ENCODE results near the gene ZBTB40.

The ZBTB40 gene

GRCh38 chr1:22506130-22506692 is 54.6 kb downstream of the ZBTB40 start:
- DNase-seq (ENCODE audit: low read depth in 2 of 2), result no peak

- DNase-seq (ENCODE audit: low read depth in 2 of 2), result no peak
These were observed 55.9 kb downstream of the ZBTB40 start for GRCh38 chr1:22507587-22507986.

- DNase-seq (ENCODE audit: low read depth in 2 of 2), result no peak
These were observed 56.7 kb downstream of the ZBTB40 start for GRCh38 chr1:22508329-22508728.

- no peak for DNase-seq (ENCODE audit: low read depth in 2 of 2)
These were observed 57.3 kb downstream of the ZBTB40 start for GRCh38 chr1:22508991-22509390.

- no peak for DNase-seq (ENCODE audit: low read depth in 2 of 2)
These were observed 58.2 kb downstream of the ZBTB40 start for GRCh38 chr1:22509815-22510214.

GRCh38 chr1:22512873-22513272 is 61.2 kb downstream of the ZBTB40 start:
- no peak for DNase-seq (ENCODE audit: low read depth in 2 of 2)

GRCh38 chr1:22516906-22517571 is 65.4 kb downstream of the ZBTB40 start:
- DNase-seq (ENCODE audit: low read depth in 2 of 2), result no peak

GRCh38 chr1:22517956-22518355 is 66.3 kb downstream of the ZBTB40 start:
- no peak for DNase-seq (ENCODE audit: low read depth in 2 of 2)

GRCh38 chr1:22518379-22518778 is 66.7 kb downstream of the ZBTB40 start:
- DNase-seq (ENCODE audit: low read depth in 2 of 2), result no peak

- no peak for DNase-seq (ENCODE audit: low read depth in 2 of 2)
These were observed 69.2 kb downstream of the ZBTB40 start for GRCh38 chr1:22520871-22521270.

- no peak for DNase-seq (ENCODE audit: low read depth in 2 of 2)
These were observed 70.0 kb downstream of the ZBTB40 start for GRCh38 chr1:22521692-22522091.

- DNase-seq (ENCODE audit: low read depth in 2 of 2), result no peak
These were observed 70.6 kb downstream of the ZBTB40 start for GRCh38 chr1:22522221-22522743.

- no peak for DNase-seq (ENCODE audit: low read depth in 2 of 2)
These were observed 72.8 kb downstream of the ZBTB40 start for GRCh38 chr1:22524481-22524880.

GRCh38 chr1:22525211-22525610 is 73.6 kb downstream of the ZBTB40 start:
- no peak for DNase-seq (ENCODE audit: low read depth in 2 of 2)

GRCh38 chr1:22525646-22526045 is 74.0 kb downstream of the ZBTB40 start:
- no peak for DNase-seq (ENCODE audit: low read depth in 2 of 2)

GRCh38 chr1:22526098-22526497 is 74.4 kb downstream of the ZBTB40 start:
- DNase-seq (ENCODE audit: low read depth in 2 of 2), result no peak

GRCh38 chr1:22526677-22527076 is 75.0 kb downstream of the ZBTB40 start:
- DNase-seq (ENCODE audit: low read depth in 2 of 2), result no peak

GRCh38 chr1:22527122-22527521 is 75.5 kb downstream of the ZBTB40 start:
- no peak for DNase-seq (ENCODE audit: low read depth in 2 of 2)

GRCh38 chr1:22527555-22528296 is 76.1 kb downstream of the ZBTB40 start:
- no peak for DNase-seq (ENCODE audit: low read depth in 2 of 2)

- DNase-seq (ENCODE audit: low read depth in 2 of 2), result no peak
These were observed 76.8 kb downstream of the ZBTB40 start for GRCh38 chr1:22528451-22528850.

- DNase-seq (ENCODE audit: low read depth in 2 of 2), result no peak
These were observed 78.4 kb downstream of the ZBTB40 start for GRCh38 chr1:22529901-22530621.

GRCh38 chr1:22530715-22531114 is 79.1 kb downstream of the ZBTB40 start:
- no peak for DNase-seq (ENCODE audit: low read depth in 2 of 2)

Data from stimulated activated CD8-positive, alpha-beta memory T cell treated with anti-CD3 and anti-CD28 coated beads, Interleukin-15, amount 100 ng/mL, for 48 hours (primary cell).